ENCODE measurements around the gene ZNF444.
"Not testable (repeated sequence)": the region's sequence is repeated elsewhere in the genome, so short reads cannot be mapped to it uniquely, and the experiment has no call there.

- TF ChIP-seq ZNF274 (IDR thresholded peaks at IDR 0.05; ENCODE audit: low read depth, low read length); SUZ12 (IDR thresholded peaks at IDR 0.05; ENCODE audit: extremely low read depth, insufficient read depth, insufficient read length); YY1 (IDR thresholded peaks at IDR 0.05; ENCODE audit: insufficient read depth, insufficient read length): not testable (repeated sequence)
Measured at GRCh38 chr19:56175861-56176307, 34.8 kb downstream of the ZNF444 start, which contains the start of gene GALP.
